K562 (cell line): Measurements from ENCODE around the gene DYDC1. TPM values are rescaled to one million over a fixed set of nuclear protein-coding genes. Genes with fewer than 3 reads are reported as not detected.

Experiments
- CHD2 ChIP-seq: IDR thresholded peaks from 2 replicates; pipeline ENCODE4 v1.6.1; 2011; ENCODE audit warnings: low read depth, low read length
- EGR1 ChIP-seq: fragments of 450-650 bp; conservative IDR thresholded peaks from 2 replicates; pipeline ENCODE4 v1.6.1; 2017; ENCODE audit warnings: mild to moderate bottlenecking
- ETV5 ChIP-seq: sonication (generic); formaldehyde crosslinking; IDR thresholded peaks from 2 replicates; pipeline ENCODE4 v1.4.0; 2020; ENCODE audit warnings: low read depth, mild to moderate bottlenecking, missing genetic modification reagents
- FOXJ2 ChIP-seq: fragments of 200-800 bp; sonication (Bioruptor generic); IDR thresholded peaks from 2 replicates; pipeline ENCODE4 v1.6.1; 2016; ENCODE audit warnings: missing genetic modification characterization, missing compliant biosample characterization
- FOXK1 ChIP-seq: sonication (generic); formaldehyde crosslinking; IDR thresholded peaks from 2 replicates; pipeline ENCODE4 v1.8.0; 2022; ENCODE audit warnings: missing genetic modification reagents, mild to moderate bottlenecking, borderline replicate concordance
- IRF2 ChIP-seq: sonication (generic); formaldehyde crosslinking; IDR thresholded peaks from 2 replicates; pipeline ENCODE4 v1.8.1; 2022; ENCODE audit warnings: mild to moderate bottlenecking, missing genetic modification reagents
- KDM5B ChIP-seq: fragments of 200-600 bp; sonication (generic); IDR thresholded peaks from 2 replicates; pipeline ENCODE4 v1.6.1; 2012; ENCODE audit warnings: low read depth, mild to moderate bottlenecking, moderate library complexity, low read length, control low read depth, inconsistent platforms; ENCODE audit not compliant: insufficient replicate concordance
- NR3C1 ChIP-seq: sonication (generic); formaldehyde crosslinking; IDR thresholded peaks from 2 replicates; pipeline ENCODE4 v1.8.1; 2022; ENCODE audit warnings: missing genetic modification reagents
- PCBP1 ChIP-seq: fragments of 200-400 bp; formaldehyde crosslinking; IDR thresholded peaks from 2 replicates; pipeline ENCODE4 v1.6.1; 2018; ENCODE audit warnings: mild to moderate bottlenecking, low read depth, low read length; ENCODE audit not compliant: poor library complexity, severe bottlenecking
- PML ChIP-seq: IDR thresholded peaks from 2 replicates; pipeline ENCODE4 v1.6.1; 2012; ENCODE audit warnings: low read length, inconsistent platforms
- SETDB1 ChIP-seq: IDR thresholded peaks from one replicate; pipeline ENCODE4 v1.6.1; 2012; ENCODE audit warnings: low read length, control low read depth, inconsistent platforms
- SMC3 ChIP-seq: conservative IDR thresholded peaks from 2 replicates; pipeline ENCODE4 v1.6.1; 2011; ENCODE audit warnings: low read depth, low read length, improper control_type of control experiment; ENCODE audit not compliant: insufficient read depth
- SPI1 ChIP-seq: IDR thresholded peaks from 2 replicates; pipeline ENCODE4 v1.6.1; 2011; ENCODE audit warnings: low read depth, low read length, control low read depth, borderline replicate concordance
- ZBTB1 ChIP-seq: sonication (generic); formaldehyde crosslinking; IDR thresholded peaks from 2 replicates; pipeline ENCODE4 v1.8.1; 2023; ENCODE audit warnings: missing genetic modification reagents, low read depth, mild to moderate bottlenecking, borderline replicate concordance
- ZFPM2 ChIP-seq: fragments of 250-450 bp; sonication (Bioruptor Pico); IDR thresholded peaks from 2 replicates; pipeline ENCODE4 v1.5.1; 2022; ENCODE audit warnings: mild to moderate bottlenecking
- ZNF778 ChIP-seq: fragments of 450-650 bp; formaldehyde crosslinking; IDR thresholded peaks from 2 replicates; pipeline ENCODE4 v1.4.0; 2020; ENCODE audit warnings: mild to moderate bottlenecking, moderate library complexity
- polyA plus RNA-seq, 8 experiments: library from polyadenylated mRNA; depleted of rRNA in 4 of 8; stranded (reverse) in 5 of 8; unstranded in 3 of 8; fragments of >200 nt; fragmentation: Nextera tagmentation in 2 of 8; fragmentation: Illumina TruSeq in 1 of 8; extraction: Ambion mirVana in 2 of 8; extraction: Trizol in 1 of 8; gene quantifications; 2 replicates each; pipeline versions ENCODE4 v1.2.1 to v1.2.3, GENCODE V29; 2011 to 2014; ENCODE audit warnings: inconsistent platforms in 1 of 8, missing spikeins in 1 of 8
- total RNA-seq, 7 experiments: library from RNA; depleted of rRNA in 6 of 7; stranded (reverse); fragments of >200 nt in 6 of 7; fragmentation: Illumina TruSeq in 2 of 7; extraction: Trizol in 2 of 7; gene quantifications; 2 replicates each; pipeline versions ENCODE4 v1.2.1 to v1.2.3, GENCODE V29; 2011 to 2021; ENCODE audit warnings: low replicate concordance in 1 of 7
- TF ChIP-seq, protein P1 (sequence below): IDR thresholded peaks from 2 replicates; pipeline ENCODE4 v1.6.1; 2016; ENCODE audit warnings: missing genetic modification characterization, missing compliant biosample characterization
- TF ChIP-seq, protein P2 (sequence below): fragments of 150-350 bp; conservative IDR thresholded peaks from 2 replicates; pipeline ENCODE4 v1.6.1; 2014; ENCODE audit warnings: low read length
- TF ChIP-seq, protein P3 (sequence below): sonication (generic); formaldehyde crosslinking; IDR thresholded peaks from 2 replicates; pipeline ENCODE4 v1.8.0; 2022; ENCODE audit warnings: mild to moderate bottlenecking, missing genetic modification reagents, borderline replicate concordance
- TF ChIP-seq, protein P4 (sequence below): fragments of 450-650 bp; formaldehyde crosslinking; IDR thresholded peaks from 2 replicates; pipeline ENCODE4 v1.4.0; 2022; ENCODE audit warnings: missing genetic modification characterization

DYDC1 gene
- total and polyA plus RNA-seq, 9 of the 15 experiments (the other 6 are each of a cell fraction or from before 2014, with no cell fraction given): not detected

DNA sequence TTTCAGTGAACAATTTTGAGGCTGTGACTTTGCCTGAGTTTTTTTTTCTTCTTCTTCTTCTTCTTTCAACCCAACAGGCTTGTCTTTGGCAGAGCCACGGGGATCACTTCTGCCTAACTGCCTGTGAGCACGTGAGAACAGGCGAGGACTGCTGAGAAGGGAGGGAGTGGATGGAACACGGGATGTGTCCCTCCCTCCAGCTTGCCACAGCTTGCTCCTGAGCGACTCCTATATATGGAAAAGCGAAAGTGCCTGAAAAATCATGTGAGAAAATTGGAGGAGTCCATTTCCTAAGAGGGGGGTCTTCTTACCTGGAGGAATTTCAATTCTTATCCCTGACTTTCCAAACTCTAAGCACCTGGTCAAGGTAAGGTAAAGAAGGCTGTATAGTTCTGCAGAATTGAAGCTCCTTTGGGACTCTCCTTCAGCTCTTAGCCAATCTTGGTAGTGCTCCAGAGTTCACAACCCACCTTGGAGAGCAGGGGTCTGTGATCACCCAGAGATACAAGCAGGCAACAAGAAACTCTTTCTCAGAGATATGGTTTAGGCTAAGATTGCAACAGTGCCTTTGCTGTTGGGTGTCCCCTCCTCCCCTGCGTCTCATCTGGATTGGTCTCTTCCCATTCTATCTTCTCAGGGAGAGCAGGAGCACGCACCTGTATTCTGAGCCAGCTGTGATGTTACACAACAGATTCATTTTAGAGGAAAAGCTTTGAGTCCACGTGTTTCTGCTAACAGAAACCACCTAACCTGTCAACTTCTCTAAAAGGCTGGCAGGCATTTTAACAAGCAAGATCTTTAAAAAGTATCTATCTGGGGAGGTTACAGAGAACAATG lies 66.9 kb downstream of the DYDC1 start, which contains the start of gene MAT1A (continued):
- TF ChIP-seq PCBP1 (no peak), SPI1 (no peak), FOXJ2 (peak; percentile 78), IRF2 (CRISPR knock-in tag) (no peak), SETDB1 (no peak), KDM5B (no peak), EGR1 (no peak), NR3C1 (no peak), CHD2 (no peak), ETV5 (CRISPR knock-in tag) (no peak), PML (no peak), ZBTB1 (no peak), SMC3 (no peak), FOXK1 (CRISPR knock-in tag) (no peak), ZFPM2 (CRISPR knock-in tag) (no peak), ZNF778 (CRISPR knock-in tag) (no peak)
- TF ChIP-seq, protein P1, sequence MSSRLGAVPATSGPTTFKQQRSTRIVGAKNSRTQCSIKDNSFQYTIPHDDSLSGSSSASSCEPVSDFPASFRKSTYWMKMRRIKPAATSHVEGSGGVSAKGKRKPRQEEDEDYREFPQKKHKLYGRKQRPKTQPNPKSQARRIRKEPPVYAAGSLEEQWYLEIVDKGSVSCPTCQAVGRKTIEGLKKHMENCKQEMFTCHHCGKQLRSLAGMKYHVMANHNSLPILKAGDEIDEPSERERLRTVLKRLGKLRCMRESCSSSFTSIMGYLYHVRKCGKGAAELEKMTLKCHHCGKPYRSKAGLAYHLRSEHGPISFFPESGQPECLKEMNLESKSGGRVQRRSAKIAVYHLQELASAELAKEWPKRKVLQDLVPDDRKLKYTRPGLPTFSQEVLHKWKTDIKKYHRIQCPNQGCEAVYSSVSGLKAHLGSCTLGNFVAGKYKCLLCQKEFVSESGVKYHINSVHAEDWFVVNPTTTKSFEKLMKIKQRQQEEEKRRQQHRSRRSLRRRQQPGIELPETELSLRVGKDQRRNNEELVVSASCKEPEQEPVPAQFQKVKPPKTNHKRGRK (tag): 0 out of 2 replicates have a peak, but pooled peaks have one; percentile 31
- TF ChIP-seq, protein P2, sequence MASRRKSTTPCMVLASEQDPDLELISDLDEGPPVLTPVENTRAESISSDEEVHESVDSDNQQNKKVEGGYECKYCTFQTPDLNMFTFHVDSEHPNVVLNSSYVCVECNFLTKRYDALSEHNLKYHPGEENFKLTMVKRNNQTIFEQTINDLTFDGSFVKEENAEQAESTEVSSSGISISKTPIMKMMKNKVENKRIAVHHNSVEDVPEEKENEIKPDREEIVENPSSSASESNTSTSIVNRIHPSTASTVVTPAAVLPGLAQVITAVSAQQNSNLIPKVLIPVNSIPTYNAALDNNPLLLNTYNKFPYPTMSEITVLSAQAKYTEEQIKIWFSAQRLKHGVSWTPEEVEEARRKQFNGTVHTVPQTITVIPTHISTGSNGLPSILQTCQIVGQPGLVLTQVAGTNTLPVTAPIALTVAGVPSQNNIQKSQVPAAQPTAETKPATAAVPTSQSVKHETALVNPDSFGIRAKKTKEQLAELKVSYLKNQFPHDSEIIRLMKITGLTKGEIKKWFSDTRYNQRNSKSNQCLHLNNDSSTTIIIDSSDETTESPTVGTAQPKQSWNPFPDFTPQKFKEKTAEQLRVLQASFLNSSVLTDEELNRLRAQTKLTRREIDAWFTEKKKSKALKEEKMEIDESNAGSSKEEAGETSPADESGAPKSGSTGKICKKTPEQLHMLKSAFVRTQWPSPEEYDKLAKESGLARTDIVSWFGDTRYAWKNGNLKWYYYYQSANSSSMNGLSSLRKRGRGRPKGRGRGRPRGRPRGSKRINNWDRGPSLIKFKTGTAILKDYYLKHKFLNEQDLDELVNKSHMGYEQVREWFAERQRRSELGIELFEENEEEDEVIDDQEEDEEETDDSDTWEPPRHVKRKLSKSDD: no peak
- TF ChIP-seq, protein P3, sequence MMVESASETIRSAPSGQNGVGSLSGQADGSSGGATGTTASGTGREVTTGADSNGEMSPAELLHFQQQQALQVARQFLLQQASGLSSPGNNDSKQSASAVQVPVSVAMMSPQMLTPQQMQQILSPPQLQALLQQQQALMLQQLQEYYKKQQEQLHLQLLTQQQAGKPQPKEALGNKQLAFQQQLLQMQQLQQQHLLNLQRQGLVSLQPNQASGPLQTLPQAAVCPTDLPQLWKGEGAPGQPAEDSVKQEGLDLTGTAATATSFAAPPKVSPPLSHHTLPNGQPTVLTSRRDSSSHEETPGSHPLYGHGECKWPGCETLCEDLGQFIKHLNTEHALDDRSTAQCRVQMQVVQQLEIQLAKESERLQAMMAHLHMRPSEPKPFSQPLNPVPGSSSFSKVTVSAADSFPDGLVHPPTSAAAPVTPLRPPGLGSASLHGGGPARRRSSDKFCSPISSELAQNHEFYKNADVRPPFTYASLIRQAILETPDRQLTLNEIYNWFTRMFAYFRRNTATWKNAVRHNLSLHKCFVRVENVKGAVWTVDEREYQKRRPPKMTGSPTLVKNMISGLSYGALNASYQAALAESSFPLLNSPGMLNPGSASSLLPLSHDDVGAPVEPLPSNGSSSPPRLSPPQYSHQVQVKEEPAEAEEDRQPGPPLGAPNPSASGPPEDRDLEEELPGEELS (CRISPR knock-in tag): no peak
- TF ChIP-seq, protein P4, sequence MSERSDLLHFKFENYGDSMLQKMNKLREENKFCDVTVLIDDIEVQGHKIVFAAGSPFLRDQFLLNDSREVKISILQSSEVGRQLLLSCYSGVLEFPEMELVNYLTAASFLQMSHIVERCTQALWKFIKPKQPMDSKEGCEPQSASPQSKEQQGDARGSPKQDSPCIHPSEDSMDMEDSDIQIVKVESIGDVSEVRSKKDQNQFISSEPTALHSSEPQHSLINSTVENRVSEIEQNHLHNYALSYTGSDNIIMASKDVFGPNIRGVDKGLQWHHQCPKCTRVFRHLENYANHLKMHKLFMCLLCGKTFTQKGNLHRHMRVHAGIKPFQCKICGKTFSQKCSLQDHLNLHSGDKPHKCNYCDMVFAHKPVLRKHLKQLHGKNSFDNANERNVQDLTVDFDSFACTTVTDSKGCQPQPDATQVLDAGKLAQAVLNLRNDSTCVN (CRISPR knock-in tag): no peak
